HepG2 (cell line): ENCODE results near the gene PRDX3. TPM values are rescaled to one million over a fixed set of nuclear protein-coding genes. Genes with fewer than 3 reads are reported as not detected.

Experiments
- ASH2L ChIP-seq: fragments of 300-600, 200-600 bp; sonication (generic); IDR thresholded peaks from 2 replicates; pipeline ENCODE4 v1.7.0; 2017; ENCODE audit warnings: low read depth, mild to moderate bottlenecking, moderate library complexity, mixed read lengths, low read length; ENCODE audit not compliant: insufficient read length
- FOXA3 ChIP-seq: IDR thresholded peaks from 2 replicates; pipeline ENCODE4 v1.6.1; 2016; ENCODE audit warnings: missing genetic modification reagents, missing compliant biosample characterization
- FOXK2 ChIP-seq: fragments of 450-650 bp; IDR thresholded peaks from 2 replicates; pipeline ENCODE4 v1.6.1; 2016
- KDM2A ChIP-seq: sonication (generic); formaldehyde crosslinking; IDR thresholded peaks from 2 replicates; pipeline ENCODE4 v1.4.0; 2020; ENCODE audit warnings: low read depth, missing genetic modification reagents, borderline replicate concordance
- KLF12 ChIP-seq: sonication (generic); formaldehyde crosslinking; IDR thresholded peaks from 2 replicates; pipeline ENCODE4 v1.4.0; 2020; ENCODE audit warnings: missing genetic modification reagents, borderline replicate concordance
- MAFK ChIP-seq, 2 experiments: IDR thresholded peaks in 1 of 2; conservative IDR thresholded peaks in 1 of 2; 2 replicates each; pipeline ENCODE4 v1.6.1; 2011; ENCODE audit warnings: improper control_type of control experiment in 2 of 2, low read length in 2 of 2
- PPARG ChIP-seq: conservative IDR thresholded peaks from 2 replicates; pipeline ENCODE4 v1.6.1; 2016; ENCODE audit warnings: missing biosample characterization, missing genetic modification reagents
- RORA ChIP-seq: sonication (generic); formaldehyde crosslinking; IDR thresholded peaks from 2 replicates; pipeline ENCODE4 v1.5.0; 2020; ENCODE audit warnings: mild to moderate bottlenecking, missing genetic modification reagents, moderate library complexity
- TEAD2 ChIP-seq: sonication (generic); formaldehyde crosslinking; IDR thresholded peaks from 2 replicates; pipeline ENCODE4 v1.9.0; 2021; ENCODE audit warnings: missing genetic modification reagents
- ZBTB42 ChIP-seq: sonication (generic); formaldehyde crosslinking; IDR thresholded peaks from 2 replicates; pipeline ENCODE4 v1.5.0; 2020; ENCODE audit warnings: mild to moderate bottlenecking, missing genetic modification reagents
- ZFP90 ChIP-seq: sonication (generic); formaldehyde crosslinking; IDR thresholded peaks from 2 replicates; pipeline ENCODE4 v1.8.0; 2022; ENCODE audit warnings: missing genetic modification reagents, mild to moderate bottlenecking, inconsistent platforms, borderline replicate concordance
- ZNF34 ChIP-seq: sonication (generic); formaldehyde crosslinking; IDR thresholded peaks from 2 replicates; pipeline ENCODE4 v1.4.0; 2020; ENCODE audit warnings: mild to moderate bottlenecking, missing genetic modification reagents, borderline replicate concordance
- ZNF607 ChIP-seq: sonication (generic); formaldehyde crosslinking; IDR thresholded peaks from 2 replicates; pipeline ENCODE4 v1.5.1; 2020; ENCODE audit warnings: missing genetic modification reagents, mild to moderate bottlenecking, borderline replicate concordance
- ZNF768 ChIP-seq: sonication (generic); formaldehyde crosslinking; IDR thresholded peaks from 2 replicates; pipeline ENCODE4 v1.4.0; 2020; ENCODE audit warnings: missing genetic modification reagents
- ZSCAN31 ChIP-seq: sonication (generic); formaldehyde crosslinking; IDR thresholded peaks from 2 replicates; pipeline ENCODE4 v1.5.0; 2020; ENCODE audit warnings: low read depth, mild to moderate bottlenecking, missing genetic modification reagents
- polyA plus RNA-seq, 8 experiments: library from polyadenylated mRNA; depleted of rRNA in 3 of 8; stranded (reverse) in 7 of 8; unstranded in 1 of 8; fragments of >200 nt; fragmentation: Illumina TruSeq in 4 of 8; extraction: Trizol in 4 of 8; gene quantifications; 2 replicates each; pipeline versions ENCODE4 v1.2.1 to v1.2.3, GENCODE V29; 2011 to 2016; ENCODE audit warnings: low read depth in 4 of 8, missing spikeins in 1 of 8, mixed read lengths in 1 of 8; ENCODE audit not compliant: insufficient read depth in 1 of 8
- total RNA-seq, 5 experiments: library from RNA; depleted of rRNA; stranded (reverse); fragments of >200 nt; fragmentation: Illumina TruSeq; extraction: Trizol; gene quantifications; 2 replicates each; pipeline ENCODE4 v1.2.3, GENCODE V29; 2016; ENCODE audit warnings: low read depth in 1 of 5
- TF ChIP-seq, protein P1 (sequence below): sonication (generic); formaldehyde crosslinking; IDR thresholded peaks from 2 replicates; pipeline ENCODE4 v1.9.0; 2022; ENCODE audit warnings: missing genetic modification reagents, mild to moderate bottlenecking, borderline replicate concordance
- TF ChIP-seq, protein P2 (sequence below), 2 experiments: IDR thresholded peaks; 2 replicates each; pipeline ENCODE4 v1.6.1; 2011 to 2012; ENCODE audit warnings: low read length in 2 of 2, borderline replicate concordance in 1 of 2, low read depth in 1 of 2, mild to moderate bottlenecking in 1 of 2, moderate library complexity in 1 of 2
- TF ChIP-seq, protein P3 (sequence below), 2 experiments: sonication (generic) in 1 of 2; formaldehyde crosslinking in 1 of 2; IDR thresholded peaks; 2 replicates each; pipeline versions ENCODE4 v1.4.0 to v1.6.1; 2016 to 2020; ENCODE audit warnings: borderline replicate concordance in 1 of 2, low read depth in 1 of 2, mild to moderate bottlenecking in 1 of 2, missing genetic modification reagents in 1 of 2
- TF ChIP-seq, protein P4 (sequence below): IDR thresholded peaks from 2 replicates; pipeline ENCODE4 v1.6.1; 2016; ENCODE audit warnings: control low read depth

The PRDX3 gene
- total and polyA plus RNA-seq, 2 of the 13 experiments (the other 11 are each of a cell fraction or from before 2014, with no cell fraction given) = 407 to 565 TPM

DNA sequence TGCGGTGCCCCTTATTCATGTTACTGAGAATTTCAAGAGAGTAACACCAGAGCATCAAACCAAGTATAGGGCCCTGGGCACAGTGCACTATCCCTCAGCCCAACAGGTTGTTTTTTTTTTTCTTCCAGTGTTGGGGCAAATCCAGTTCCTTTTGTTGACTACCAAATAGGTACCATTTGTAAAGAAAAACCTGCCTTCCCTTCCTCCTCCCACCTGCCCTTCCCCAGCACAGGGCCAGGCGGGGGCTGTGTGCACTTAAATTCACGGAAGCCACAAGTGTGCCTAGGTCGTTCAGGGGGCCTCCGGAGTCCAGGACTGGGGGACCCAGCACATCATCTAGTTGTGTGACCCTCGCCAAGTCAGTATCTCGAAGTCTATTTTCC lies 12.5 kb downstream of the PRDX3 start (continued):
- TF ChIP-seq, protein P1, sequence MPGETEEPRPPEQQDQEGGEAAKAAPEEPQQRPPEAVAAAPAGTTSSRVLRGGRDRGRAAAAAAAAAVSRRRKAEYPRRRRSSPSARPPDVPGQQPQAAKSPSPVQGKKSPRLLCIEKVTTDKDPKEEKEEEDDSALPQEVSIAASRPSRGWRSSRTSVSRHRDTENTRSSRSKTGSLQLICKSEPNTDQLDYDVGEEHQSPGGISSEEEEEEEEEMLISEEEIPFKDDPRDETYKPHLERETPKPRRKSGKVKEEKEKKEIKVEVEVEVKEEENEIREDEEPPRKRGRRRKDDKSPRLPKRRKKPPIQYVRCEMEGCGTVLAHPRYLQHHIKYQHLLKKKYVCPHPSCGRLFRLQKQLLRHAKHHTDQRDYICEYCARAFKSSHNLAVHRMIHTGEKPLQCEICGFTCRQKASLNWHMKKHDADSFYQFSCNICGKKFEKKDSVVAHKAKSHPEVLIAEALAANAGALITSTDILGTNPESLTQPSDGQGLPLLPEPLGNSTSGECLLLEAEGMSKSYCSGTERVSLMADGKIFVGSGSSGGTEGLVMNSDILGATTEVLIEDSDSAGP = 0 out of 2 replicates have a peak, but pooled peaks have one; percentile 11
- TF ChIP-seq ZSCAN31 (CRISPR knock-in tag) = peak; percentile 1; the same call in 1 of the 2 replicates
- no peak for TF ChIP-seq KDM2A
- TF ChIP-seq RORA (CRISPR knock-in tag) = no peak
- TF ChIP-seq ZNF607 (CRISPR knock-in tag) = 0 out of 2 replicates have a peak, but pooled peaks have one; percentile 54
- 0 out of 2 replicates have a peak, but pooled peaks have one; percentile 15 for TF ChIP-seq KLF12 (CRISPR knock-in tag)
- TF ChIP-seq FOXA3 (CRISPR knock-in tag) = no peak
- no peak for TF ChIP-seq ZNF768 (CRISPR knock-in tag)
- no peak for TF ChIP-seq PPARG (CRISPR knock-in tag)
- no peak for TF ChIP-seq ZFP90
- no peak for TF ChIP-seq ZBTB42 (CRISPR knock-in tag)
- 0 out of 2 replicates have a peak, but pooled peaks have one; percentile 25 for TF ChIP-seq ZNF34
- no peak for TF ChIP-seq FOXK2
- TF ChIP-seq, protein P2, sequence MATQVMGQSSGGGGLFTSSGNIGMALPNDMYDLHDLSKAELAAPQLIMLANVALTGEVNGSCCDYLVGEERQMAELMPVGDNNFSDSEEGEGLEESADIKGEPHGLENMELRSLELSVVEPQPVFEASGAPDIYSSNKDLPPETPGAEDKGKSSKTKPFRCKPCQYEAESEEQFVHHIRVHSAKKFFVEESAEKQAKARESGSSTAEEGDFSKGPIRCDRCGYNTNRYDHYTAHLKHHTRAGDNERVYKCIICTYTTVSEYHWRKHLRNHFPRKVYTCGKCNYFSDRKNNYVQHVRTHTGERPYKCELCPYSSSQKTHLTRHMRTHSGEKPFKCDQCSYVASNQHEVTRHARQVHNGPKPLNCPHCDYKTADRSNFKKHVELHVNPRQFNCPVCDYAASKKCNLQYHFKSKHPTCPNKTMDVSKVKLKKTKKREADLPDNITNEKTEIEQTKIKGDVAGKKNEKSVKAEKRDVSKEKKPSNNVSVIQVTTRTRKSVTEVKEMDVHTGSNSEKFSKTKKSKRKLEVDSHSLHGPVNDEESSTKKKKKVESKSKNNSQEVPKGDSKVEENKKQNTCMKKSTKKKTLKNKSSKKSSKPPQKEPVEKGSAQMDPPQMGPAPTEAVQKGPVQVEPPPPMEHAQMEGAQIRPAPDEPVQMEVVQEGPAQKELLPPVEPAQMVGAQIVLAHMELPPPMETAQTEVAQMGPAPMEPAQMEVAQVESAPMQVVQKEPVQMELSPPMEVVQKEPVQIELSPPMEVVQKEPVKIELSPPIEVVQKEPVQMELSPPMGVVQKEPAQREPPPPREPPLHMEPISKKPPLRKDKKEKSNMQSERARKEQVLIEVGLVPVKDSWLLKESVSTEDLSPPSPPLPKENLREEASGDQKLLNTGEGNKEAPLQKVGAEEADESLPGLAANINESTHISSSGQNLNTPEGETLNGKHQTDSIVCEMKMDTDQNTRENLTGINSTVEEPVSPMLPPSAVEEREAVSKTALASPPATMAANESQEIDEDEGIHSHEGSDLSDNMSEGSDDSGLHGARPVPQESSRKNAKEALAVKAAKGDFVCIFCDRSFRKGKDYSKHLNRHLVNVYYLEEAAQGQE (IDR thresholded peaks at IDR 0.05; ENCODE audit: borderline replicate concordance in 1 of 2, low read depth in 1 of 2, low read length in 2 of 2) = no peak
- TF ChIP-seq TEAD2 (CRISPR knock-in tag) = no peak
- TF ChIP-seq ASH2L = no peak
- no peak for TF ChIP-seq MAFK (conservative IDR thresholded peaks at IDR 0.05 in 1 of 2, IDR thresholded peaks at IDR 0.05 in 1 of 2; ENCODE audit: low read length in 2 of 2)
- TF ChIP-seq, protein P3, sequence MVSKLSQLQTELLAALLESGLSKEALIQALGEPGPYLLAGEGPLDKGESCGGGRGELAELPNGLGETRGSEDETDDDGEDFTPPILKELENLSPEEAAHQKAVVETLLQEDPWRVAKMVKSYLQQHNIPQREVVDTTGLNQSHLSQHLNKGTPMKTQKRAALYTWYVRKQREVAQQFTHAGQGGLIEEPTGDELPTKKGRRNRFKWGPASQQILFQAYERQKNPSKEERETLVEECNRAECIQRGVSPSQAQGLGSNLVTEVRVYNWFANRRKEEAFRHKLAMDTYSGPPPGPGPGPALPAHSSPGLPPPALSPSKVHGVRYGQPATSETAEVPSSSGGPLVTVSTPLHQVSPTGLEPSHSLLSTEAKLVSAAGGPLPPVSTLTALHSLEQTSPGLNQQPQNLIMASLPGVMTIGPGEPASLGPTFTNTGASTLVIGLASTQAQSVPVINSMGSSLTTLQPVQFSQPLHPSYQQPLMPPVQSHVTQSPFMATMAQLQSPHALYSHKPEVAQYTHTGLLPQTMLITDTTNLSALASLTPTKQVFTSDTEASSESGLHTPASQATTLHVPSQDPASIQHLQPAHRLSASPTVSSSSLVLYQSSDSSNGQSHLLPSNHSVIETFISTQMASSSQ (IDR thresholded peaks at IDR 0.05; ENCODE audit: low read depth) = no peak
- TF ChIP-seq, protein P3 (CRISPR knock-in tag; IDR thresholded peaks at IDR 0.05; ENCODE audit: borderline replicate concordance) = no peak
- TF ChIP-seq, protein P4, sequence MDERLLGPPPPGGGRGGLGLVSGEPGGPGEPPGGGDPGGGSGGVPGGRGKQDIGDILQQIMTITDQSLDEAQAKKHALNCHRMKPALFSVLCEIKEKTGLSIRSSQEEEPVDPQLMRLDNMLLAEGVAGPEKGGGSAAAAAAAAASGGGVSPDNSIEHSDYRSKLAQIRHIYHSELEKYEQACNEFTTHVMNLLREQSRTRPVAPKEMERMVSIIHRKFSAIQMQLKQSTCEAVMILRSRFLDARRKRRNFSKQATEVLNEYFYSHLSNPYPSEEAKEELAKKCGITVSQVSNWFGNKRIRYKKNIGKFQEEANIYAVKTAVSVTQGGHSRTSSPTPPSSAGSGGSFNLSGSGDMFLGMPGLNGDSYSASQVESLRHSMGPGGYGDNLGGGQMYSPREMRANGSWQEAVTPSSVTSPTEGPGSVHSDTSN (CRISPR knock-in tag) = no peak
